ENCODE data around the gene EDRF1.

EDRF1 gene

DNA sequence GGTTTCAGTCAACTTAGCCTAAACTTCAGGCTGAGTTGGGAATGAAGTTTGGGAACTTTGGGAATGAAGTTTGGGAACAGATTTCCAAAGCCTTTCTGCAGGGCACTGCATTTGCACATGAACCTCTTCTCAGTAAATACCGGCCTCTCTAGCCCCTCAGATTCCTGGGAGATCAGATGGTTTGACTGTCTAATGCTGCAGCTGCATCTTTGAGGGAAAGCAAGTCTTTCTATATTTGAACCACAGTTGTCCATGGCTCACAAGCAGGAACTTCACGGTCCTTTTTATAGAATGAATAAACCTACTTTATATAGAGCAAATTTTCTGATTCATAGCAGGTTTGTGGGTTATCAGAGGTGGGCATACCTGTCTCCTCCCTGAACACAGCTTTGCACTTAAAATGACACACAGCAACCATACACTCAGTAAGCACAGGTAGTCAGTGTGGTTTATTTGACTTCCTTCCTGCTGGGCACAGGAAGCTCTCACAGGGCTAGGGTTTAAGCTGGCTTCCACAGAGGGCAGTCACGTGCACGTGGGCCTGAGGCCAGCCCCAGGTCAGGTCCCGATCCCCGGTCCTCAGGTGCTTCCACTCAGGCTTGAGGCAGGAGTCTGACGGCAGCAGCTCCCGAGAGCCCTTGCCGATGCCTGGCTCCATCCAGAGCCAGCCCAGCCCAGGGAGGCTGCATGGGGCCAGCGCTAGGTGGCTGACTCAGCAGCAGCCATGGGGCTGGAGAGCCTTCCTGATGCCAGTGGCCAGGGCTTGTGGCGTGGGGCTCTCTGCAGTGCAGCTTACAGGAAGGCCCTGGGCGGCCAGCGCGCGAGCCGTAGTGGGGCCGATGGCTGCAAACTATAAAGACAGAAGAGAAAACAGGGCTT lies 68.9 kb downstream of the EDRF1 start:
- no peak for DNase-seq

DNA sequence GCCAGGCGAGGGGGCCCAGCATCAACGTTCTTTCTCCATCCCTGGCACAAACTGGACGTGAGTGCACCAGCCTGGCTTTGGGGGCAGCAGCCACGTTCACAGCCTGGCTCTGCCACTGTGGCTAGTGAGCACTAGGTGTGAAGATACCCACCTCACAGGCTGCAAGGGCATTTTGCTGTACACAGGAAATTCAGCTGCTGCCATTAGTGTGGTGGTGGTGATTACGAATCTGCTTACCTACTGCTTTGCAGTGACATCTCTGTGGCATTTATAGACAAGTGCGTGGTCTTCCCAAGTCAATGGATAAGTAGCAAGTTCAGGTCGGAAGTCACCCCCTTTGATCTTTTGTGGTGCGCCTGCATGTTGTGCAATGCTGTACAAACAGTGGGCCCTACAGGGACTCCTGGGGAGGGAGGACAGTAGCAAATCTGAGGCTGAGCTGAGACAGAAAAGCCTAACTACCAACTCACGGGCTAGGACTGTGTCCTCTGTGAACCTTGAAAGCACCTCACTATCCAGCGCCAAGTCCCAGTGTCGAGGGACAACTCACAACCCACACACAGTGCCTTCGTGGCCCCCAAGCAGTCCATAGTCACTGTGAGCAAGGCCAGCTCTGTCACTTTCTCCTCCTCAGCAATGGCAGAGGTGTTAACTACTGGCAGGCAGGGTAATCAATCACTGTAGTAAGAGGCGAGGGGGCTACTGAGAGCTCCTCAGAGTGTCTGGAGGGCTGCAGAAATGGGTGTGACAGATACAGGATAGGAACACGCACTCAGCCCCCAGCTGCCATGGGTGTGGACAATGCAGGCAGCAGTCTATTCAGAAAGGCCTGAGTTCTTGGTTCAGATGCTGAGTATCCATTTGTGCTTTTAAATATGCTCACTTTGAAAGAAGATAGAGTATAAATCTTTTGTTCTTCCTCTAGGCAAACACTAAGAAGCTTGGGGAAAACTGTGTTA lies 73.1 kb downstream of the EDRF1 start:
- no peak for DNase-seq

DNA sequence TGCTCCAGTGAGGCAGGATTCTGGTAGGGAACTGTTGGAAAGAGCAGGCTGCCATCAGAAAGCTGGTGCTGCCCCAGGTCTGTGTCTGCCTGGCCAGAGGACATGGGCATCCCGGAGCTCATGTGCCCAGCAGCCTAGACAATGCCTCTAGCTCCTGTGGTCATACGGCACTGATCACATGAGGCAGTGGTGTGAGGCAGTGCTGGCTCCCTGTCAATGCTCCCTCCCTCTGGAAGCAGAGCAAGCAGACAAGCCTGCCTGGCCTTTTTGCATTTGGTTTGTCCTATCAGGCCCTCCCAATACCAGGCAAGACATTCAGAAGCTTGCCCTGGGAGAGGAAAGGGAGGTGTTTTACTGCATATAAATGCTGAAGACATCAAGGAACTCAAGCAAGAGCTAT lies 75.6 kb downstream of the EDRF1 start:
- DNase-seq, result no peak

DNA sequence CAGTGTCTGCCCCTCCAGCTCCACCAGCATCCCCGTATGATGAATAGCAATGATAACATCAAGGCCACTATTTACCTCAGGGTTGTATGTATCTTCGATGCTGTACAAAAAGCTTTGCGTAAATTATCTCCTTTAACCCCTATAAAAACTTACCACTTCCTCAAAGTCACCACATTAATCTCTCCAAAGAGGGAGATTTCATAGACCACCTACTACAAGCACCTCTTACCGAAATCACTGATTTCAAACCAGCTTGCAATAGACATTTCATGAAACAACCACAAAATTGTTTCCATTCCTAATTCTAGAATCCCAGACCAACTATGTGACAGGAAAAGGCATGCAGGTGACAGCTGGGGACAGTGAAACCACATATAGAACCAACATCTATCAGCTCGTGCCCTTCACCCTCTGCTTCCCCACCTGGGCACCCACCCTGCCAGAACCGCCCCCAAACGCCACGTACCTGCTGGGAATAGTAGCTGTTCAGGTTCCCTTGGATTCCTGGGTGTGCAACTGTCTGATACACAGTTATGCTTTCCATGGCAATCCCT lies 76.2 kb downstream of the EDRF1 start:
- no peak for DNase-seq

DNA sequence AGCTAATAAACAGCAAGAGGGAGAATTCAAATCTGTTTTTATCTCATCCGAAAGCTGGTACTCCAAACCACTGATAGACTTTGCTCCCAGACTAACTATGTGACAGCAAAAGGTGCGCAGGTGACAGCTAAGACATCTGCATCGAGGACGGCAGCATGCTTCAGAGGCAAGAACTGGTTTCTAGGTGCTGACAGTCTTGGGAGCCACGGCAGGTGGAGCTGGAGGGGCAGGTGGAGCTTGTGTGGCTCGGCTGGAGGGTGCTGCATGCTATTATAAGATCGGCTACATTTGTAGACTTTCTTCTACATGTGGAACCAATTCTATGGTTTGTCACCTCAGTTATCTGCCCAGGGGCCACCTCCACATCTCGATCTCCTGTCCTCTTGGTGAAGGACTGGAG lies 77.9 kb downstream of the EDRF1 start:
- DNase-seq, result no peak

DNA sequence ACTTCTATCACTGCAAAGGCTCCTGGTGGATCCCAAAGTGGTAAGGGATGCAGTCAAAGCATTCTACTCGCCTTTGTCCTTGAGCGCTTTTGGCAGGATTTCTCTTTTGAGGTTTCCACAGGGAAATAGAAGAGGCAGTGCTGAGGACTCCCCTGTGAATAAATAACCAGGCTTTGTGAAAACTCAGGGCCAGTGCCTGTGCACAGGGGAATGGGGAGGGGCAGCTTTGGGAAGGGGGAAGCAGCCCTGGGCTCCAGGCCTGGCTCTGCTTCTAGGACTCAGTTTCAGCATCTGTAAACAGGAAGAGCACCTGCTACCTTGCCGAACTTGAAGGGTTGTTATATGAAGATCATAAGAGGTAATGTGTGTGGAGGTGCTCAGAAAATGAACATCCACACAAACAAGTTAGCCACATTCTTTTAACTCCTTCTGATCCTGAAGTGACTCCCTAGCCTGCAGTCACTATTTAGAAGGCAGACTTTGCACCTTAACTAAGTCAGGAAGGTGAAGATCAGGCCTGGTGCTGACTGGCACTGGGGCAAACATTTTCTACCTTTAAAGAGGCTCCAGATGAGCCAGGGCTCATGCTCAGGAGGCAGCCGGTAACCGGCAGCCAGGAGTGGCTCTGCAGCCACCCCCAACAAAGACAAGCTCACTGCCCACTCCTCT lies 78.6 kb downstream of the EDRF1 start:
- DNase-seq, result no peak

DNA sequence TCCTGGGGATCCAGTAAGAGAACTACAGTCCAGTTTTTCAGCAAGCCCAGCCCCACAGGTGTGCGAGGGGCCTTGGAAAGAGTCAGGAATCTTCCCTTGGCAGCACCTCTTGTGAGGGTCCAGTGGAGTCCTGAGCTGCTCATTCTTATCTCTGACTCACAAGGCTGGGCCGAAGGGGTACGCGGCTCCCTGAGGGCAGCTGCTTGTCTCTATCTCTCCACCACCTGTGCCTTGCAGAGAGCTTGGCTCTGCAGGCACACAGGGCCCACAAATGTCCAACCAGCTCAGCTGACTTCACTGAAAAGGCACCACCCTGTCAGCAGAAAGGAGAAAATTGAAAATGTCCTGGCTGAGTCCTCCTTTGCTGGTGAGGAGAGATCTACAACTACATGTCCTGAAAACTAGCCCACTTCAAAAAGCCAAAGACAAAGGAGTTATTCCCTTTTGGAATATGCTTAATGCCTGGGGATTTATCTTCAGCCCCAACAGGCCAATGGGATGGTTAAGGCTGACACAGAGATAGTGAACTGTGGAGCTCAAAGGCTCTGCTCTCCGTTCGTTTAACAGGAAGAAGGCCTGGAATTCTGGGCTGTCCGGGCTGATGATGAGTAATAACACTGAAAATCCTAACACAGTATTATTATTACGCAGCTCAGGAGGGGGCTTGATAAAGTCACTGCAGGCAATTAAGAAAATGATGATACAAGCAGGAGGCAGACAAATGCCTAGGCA lies 80.1 kb downstream of the EDRF1 start:
- no peak for DNase-seq

DNA sequence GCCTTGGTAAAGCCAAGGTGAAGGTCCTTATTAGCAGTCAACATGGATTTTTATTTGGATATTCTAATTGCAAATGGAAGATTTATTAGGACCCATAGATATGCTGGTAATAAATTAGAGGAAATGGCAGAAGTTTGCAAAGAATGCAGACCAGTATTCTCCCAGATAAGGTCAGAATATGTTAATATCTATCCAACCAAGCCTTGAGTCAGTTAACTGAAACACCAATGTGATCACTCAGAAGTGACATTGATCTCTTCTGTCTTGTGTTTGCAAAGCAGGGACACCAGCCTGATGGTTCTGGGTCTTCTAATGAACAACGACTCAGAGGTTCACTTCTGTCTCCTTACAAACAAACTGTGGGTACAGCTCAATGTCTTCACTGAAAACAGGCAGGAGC lies 82.1 kb downstream of the EDRF1 start:
- DNase-seq, result no peak

DNA sequence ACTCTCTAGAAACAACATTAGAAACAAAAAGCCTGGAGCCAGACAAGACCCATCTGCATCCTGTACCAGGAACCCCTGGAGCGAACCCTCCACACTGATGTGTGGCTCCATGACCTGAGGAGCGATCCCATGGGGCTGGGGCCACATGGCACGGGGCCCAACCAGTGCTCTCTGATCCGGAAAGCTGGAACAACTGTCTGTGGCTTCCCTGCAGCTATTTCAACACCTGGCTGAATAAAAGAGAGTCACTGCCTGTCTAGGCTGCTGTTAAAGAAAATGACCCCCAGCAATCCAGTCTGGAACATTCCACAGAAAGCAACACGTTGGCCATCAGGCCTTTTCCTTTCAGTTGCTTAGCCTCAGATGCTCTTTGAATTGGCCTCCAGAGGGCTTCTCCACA lies 82.6 kb downstream of the EDRF1 start:
- DNase-seq, result no peak

DNA sequence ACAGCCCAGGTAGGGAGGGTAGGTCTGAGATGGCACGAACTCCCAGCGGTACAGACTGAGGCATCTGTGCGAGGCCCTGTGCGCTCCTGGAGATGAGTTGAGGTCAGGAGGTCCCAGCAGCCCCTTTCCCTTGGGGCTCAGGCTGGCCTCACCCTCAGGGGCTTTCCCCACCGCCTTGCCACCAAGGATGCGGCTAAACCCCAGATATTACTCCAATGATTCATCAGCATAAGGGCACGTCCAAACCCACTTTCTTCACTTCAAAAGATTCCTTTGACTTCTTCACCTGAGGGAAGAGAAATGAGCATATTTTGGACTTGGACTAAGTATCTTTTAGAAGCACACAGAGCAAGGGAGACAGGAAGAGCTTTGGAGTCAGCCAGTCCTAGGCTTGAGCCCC lies 83.2 kb downstream of the EDRF1 start:
- no peak for DNase-seq

DNA sequence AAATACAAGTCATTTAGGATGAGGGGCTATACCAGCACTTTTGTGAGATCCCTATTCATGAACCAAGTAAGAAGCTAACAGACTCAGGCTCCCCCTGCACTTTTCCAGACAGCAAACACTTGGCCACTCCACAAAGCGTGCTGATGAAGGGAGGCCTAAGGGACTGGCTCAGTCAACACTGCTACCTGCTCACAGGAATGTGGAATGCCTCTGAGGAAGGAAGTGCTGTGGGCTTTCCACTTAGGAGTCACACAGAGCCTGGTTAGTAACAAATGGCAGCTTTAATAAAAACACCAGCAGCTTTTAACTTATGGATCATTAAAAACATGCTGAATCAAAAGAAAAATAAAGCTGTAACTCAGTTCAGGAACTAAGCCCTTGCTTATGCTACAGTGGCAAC lies 88.5 kb downstream of the EDRF1 start:
- no peak for DNase-seq

DNA sequence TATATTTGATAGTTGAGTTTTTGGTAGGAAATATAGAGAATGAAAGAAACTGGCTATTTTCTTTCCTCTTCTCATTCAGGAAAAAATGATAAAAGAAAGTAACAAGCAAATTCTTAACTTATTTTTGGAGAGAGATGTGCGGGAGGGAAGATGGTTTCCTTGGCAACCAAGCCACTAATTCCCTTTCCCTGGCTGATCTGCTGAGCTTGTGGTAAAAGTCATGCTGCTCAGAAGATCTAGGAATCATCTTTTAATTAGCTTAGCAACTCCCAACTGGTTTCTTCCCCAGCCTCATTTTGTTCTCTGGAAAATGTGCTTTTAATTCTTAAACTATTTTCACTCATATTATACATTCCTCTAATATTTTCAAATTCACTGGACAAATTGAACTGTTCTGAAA lies 91.7 kb downstream of the EDRF1 start:
- no peak for DNase-seq

DNA sequence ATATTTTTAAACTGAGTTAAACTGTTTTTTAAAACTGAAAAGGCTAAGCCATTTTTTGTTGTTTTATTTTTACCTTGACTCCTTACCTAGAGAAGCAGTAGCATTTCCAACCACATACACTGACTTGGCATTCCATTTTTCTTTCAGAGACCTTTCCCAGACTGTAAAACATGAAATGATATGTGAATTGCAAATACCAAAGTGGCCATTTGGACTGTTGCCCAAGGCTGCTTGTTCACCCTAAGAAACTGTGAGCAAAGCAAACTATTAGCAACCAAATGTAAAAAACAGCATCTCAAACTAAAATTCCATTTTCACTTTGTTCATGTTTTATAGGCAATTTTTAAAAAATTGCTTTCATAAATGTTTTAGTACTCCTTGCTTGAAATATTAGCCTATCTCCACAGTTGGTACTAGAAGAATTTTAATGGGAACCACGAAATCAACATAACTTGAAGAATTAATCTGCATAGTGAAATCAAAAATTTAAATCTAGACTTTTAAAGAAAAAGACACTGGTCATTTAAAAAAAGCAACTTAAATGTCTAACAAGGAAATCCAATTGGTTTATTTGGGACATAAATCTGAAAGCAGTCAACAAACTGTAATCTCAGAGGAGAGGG lies 92.7 kb downstream of the EDRF1 start:
- no peak for DNase-seq

Measured in cortex of kidney (tissue), 1 donor.